HG02973 (cell line): ENCODE measurements around the gene GPC5.
"Not testable (repeated sequence)": the region's sequence is repeated elsewhere in the genome, so short reads cannot be mapped to it uniquely, and the experiment has no call there.

Experiments
- ATAC-seq: cut with Tn5 transposase; IDR thresholded peaks from one replicate; pipeline ENCODE4 v1.9.1; 2021; ENCODE audit warnings: moderate library complexity; ENCODE audit not compliant: unreplicated experiment

The GPC5 gene

GRCh38 chr13:92873029-92873428 lies 1474.6 kb downstream of the GPC5 start:
- no peak for ATAC-seq

GRCh38 chr13:92886535-92887077 lies 1488.2 kb downstream of the GPC5 start:
- ATAC-seq, result no peak

GRCh38 chr13:92894447-92894846 lies 1496.0 kb downstream of the GPC5 start:
- ATAC-seq, result no peak

- no peak for ATAC-seq
Observed at GRCh38 chr13:92896842-92897241, 1498.4 kb downstream of the GPC5 start.

GRCh38 chr13:92898946-92899345 lies 1500.5 kb downstream of the GPC5 start:
- ATAC-seq, result not testable (repeated sequence)

- ATAC-seq, result no peak
Observed at GRCh38 chr13:92900446-92900845, 1502.0 kb downstream of the GPC5 start.

- ATAC-seq, result no peak
Observed at GRCh38 chr13:92901739-92902138, 1503.3 kb downstream of the GPC5 start.

- no peak for ATAC-seq
Observed at GRCh38 chr13:92912629-92913028, 1514.2 kb downstream of the GPC5 start.

GRCh38 chr13:92913840-92914239 lies 1515.4 kb downstream of the GPC5 start:
- no peak for ATAC-seq
